ENCODE results near the gene BCAM.

BCAM gene

GRCh38 chr19:44807652-44808462, 1.0 kb upstream of the BCAM start:
- Mint-ChIP-seq H3K4me3 (no peak overlapping the region), H3K27me3 (peaks cover 5% of the 10 kb centered on the region), H3K4me1 (ENCODE audit: low read depth) (no peaks in the 10 kb centered on the region), H3K36me3 (ENCODE audit: low read depth) (no peaks in the 10 kb centered on the region), H3K9me3 (no peaks in the 10 kb centered on the region), H3K27ac (no peak overlapping the region)

GRCh38 chr19:44809577-44810233, 802 bp downstream of the BCAM start:
- Mint-ChIP-seq H3K9me3 (no peaks in the 10 kb centered on the region), H3K4me3 (no peak overlapping the region), H3K4me1 (ENCODE audit: low read depth) (no peaks in the 10 kb centered on the region), H3K36me3 (ENCODE audit: low read depth) (no peaks in the 10 kb centered on the region), H3K27me3 (peaks cover 5% of the 10 kb centered on the region), H3K27ac (no peak overlapping the region)

GRCh38 chr19:44810234-44811121, 1.6 kb downstream of the BCAM start:
- H3K27ac Mint-ChIP-seq, result no peak overlapping the region
- no peaks in the 10 kb centered on the region for H3K36me3 Mint-ChIP-seq (ENCODE audit: low read depth)
- no peaks in the 10 kb centered on the region for H3K9me3 Mint-ChIP-seq
- H3K4me3 Mint-ChIP-seq, result no peak overlapping the region
- peaks cover 5% of the 10 kb centered on the region for H3K27me3 Mint-ChIP-seq
- no peaks in the 10 kb centered on the region for H3K4me1 Mint-ChIP-seq (ENCODE audit: low read depth)

GRCh38 chr19:44811122-44811419, 2.2 kb downstream of the BCAM start:
- Mint-ChIP-seq H3K9me3 (no peaks in the 10 kb centered on the region), H3K36me3 (ENCODE audit: low read depth) (no peaks in the 10 kb centered on the region), H3K27ac (no peak overlapping the region), H3K4me3 (no peak overlapping the region), H3K27me3 (peaks cover 5% of the 10 kb centered on the region), H3K4me1 (ENCODE audit: low read depth) (no peaks in the 10 kb centered on the region)

- no peak overlapping the region for H3K27ac Mint-ChIP-seq
- no peaks in the 10 kb centered on the region for H3K9me3 Mint-ChIP-seq
- H3K27me3 Mint-ChIP-seq, result peaks cover 5% of the 10 kb centered on the region
- no peaks in the 10 kb centered on the region for H3K36me3 Mint-ChIP-seq (ENCODE audit: low read depth)
- H3K4me3 Mint-ChIP-seq, result no peak overlapping the region
- H3K4me1 Mint-ChIP-seq (ENCODE audit: low read depth), result no peaks in the 10 kb centered on the region
These were observed 3.3 kb downstream of the BCAM start for GRCh38 chr19:44812142-44812718.

GRCh38 chr19:44813070-44813840, 4.4 kb downstream of the BCAM start:
- H3K27ac Mint-ChIP-seq, result no peak overlapping the region
- no peaks in the 10 kb centered on the region for H3K36me3 Mint-ChIP-seq (ENCODE audit: low read depth)
- H3K9me3 Mint-ChIP-seq, result no peaks in the 10 kb centered on the region
- peaks cover 5% of the 10 kb centered on the region for H3K27me3 Mint-ChIP-seq
- no peak overlapping the region for H3K4me3 Mint-ChIP-seq
- H3K4me1 Mint-ChIP-seq (ENCODE audit: low read depth), result no peaks in the 10 kb centered on the region

GRCh38 chr19:44813841-44814470, 5.1 kb downstream of the BCAM start:
- H3K27me3 Mint-ChIP-seq, result peaks cover 5% of the 10 kb centered on the region
- no peaks in the 10 kb centered on the region for H3K36me3 Mint-ChIP-seq (ENCODE audit: low read depth)
- no peak overlapping the region for H3K4me3 Mint-ChIP-seq
- no peak overlapping the region for H3K27ac Mint-ChIP-seq
- H3K4me1 Mint-ChIP-seq (ENCODE audit: low read depth), result no peaks in the 10 kb centered on the region
- H3K9me3 Mint-ChIP-seq, result no peaks in the 10 kb centered on the region

- Mint-ChIP-seq H3K4me3 (no peak overlapping the region), H3K27me3 (peaks cover under 1% of the 10 kb centered on the region), H3K27ac (no peak overlapping the region), H3K4me1 (ENCODE audit: low read depth) (no peaks in the 10 kb centered on the region), H3K36me3 (ENCODE audit: low read depth) (no peaks in the 10 kb centered on the region), H3K9me3 (no peaks in the 10 kb centered on the region)
These were observed 5.6 kb downstream of the BCAM start for GRCh38 chr19:44814517-44814916.

GRCh38 chr19:44816301-44816700, 7.4 kb downstream of the BCAM start:
- Mint-ChIP-seq H3K36me3 (ENCODE audit: low read depth) (no peaks in the 10 kb centered on the region), H3K9me3 (no peaks in the 10 kb centered on the region), H3K27me3 (no peaks in the 10 kb centered on the region), H3K27ac (no peak overlapping the region), H3K4me1 (ENCODE audit: low read depth) (no peaks in the 10 kb centered on the region), H3K4me3 (no peak overlapping the region)

- no peaks in the 10 kb centered on the region for H3K4me1 Mint-ChIP-seq (ENCODE audit: low read depth)
- H3K4me3 Mint-ChIP-seq, result no peak overlapping the region
- H3K27me3 Mint-ChIP-seq, result no peaks in the 10 kb centered on the region
- H3K9me3 Mint-ChIP-seq, result no peaks in the 10 kb centered on the region
- H3K27ac Mint-ChIP-seq, result no peak overlapping the region
- no peaks in the 10 kb centered on the region for H3K36me3 Mint-ChIP-seq (ENCODE audit: low read depth)
These were observed 9.0 kb downstream of the BCAM start for GRCh38 chr19:44817725-44818465.

- H3K4me3 Mint-ChIP-seq, result no peak overlapping the region
- no peaks in the 10 kb centered on the region for H3K9me3 Mint-ChIP-seq
- H3K27me3 Mint-ChIP-seq, result no peaks in the 10 kb centered on the region
- no peaks in the 10 kb centered on the region for H3K4me1 Mint-ChIP-seq (ENCODE audit: low read depth)
- H3K27ac Mint-ChIP-seq, result no peak overlapping the region
- no peaks in the 10 kb centered on the region for H3K36me3 Mint-ChIP-seq (ENCODE audit: low read depth)
These were observed 9.6 kb downstream of the BCAM start for GRCh38 chr19:44818466-44819031.

GRCh38 chr19:44819246-44819832, 10.4 kb downstream of the BCAM start:
- Mint-ChIP-seq H3K27me3 (no peaks in the 10 kb centered on the region), H3K4me3 (no peak overlapping the region), H3K4me1 (ENCODE audit: low read depth) (no peaks in the 10 kb centered on the region), H3K9me3 (no peaks in the 10 kb centered on the region), H3K27ac (no peak overlapping the region), H3K36me3 (ENCODE audit: low read depth) (no peaks in the 10 kb centered on the region)
